Stimulated activated CD4-positive, alpha-beta T cell treated with anti-CD3 and anti-CD28 coated beads, Interleukin-1b, Interleukin-23, amount 100 ng/mL, for 4 hours (primary cell): ENCODE results near the gene CSNK1G2.

Experiments
- DNase-seq, 2 donors: peaks; one replicate each; pipeline ENCODE4 v3.0.0-alpha.2; 2020; ENCODE audit warnings: low read depth in 2 of 2

Gene CSNK1G2

DNA sequence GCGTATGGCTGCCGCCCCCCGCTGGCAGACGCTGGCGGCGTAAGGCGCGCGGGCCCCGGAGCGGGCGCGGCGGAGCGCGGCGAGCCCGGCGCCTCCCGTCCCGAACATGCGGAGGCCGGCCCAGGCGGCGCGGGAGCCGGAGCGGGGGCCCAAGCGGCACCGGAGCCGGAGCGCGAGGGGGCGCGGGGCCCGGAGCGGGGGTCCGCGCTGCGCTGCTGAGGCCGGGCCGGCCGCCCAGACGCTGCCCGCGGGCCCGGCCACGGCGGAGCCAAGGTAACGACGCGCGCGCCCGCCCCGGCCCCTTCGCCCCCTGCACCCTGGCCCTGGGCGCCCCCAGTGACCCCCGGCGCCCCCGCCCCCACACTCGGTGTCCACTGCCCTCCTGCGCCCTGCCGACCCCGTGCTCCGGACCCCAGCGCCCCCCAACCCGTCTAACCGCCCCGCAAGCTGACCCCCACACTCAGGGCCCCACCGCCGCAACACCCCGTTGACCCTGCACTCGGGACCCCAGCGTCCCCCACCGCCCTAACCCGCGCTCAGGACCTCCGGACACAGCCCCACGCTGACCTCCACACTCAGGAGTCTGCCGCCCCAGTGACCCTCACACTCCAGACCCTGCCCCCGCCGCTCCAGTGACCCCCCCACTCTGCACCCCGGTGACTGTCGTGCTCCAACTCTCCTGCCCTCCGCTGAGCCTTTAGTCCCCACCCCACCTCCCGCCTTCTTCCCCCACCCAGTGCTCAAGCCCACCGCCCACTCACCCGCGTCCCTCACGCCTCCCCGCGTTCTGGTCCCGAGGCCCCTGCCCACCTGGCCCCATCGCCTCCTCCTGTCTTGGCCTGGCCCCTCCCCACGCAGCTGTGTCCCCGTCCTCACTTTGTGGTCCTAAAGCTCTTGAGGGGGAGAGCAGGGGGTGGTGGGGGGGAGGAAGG lies at the start of gene CSNK1G2:
Gene CSNK1G2, plus strand, starts transcription at position 27 of the 932 bp plus-strand sequence. CDS start 28,601 bp downstream, outside the sequence.
- DNase-seq: peak in 1 of 2 donors; percentile 24

DNA sequence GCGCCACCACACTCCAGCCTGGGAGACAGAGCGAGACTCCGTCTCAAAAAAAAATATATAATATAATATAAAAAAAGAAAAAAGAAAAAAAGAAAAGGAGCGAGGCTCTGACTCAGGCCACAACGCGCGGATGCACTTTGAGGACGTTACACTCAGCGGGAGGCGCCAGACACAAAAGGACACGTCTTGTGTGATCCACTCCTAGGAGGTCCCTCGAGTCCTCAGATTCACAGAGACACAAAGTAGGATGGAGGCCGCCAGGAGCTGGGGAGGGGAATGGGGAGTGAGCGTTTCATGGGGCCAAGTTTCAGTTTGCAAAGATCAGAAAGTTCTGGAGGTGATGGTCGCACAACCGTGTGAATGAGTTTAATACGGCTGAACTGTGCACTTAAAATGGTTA lies 47.2 kb upstream of the CSNK1G2 start:
- DNase-seq: no peak

DNA sequence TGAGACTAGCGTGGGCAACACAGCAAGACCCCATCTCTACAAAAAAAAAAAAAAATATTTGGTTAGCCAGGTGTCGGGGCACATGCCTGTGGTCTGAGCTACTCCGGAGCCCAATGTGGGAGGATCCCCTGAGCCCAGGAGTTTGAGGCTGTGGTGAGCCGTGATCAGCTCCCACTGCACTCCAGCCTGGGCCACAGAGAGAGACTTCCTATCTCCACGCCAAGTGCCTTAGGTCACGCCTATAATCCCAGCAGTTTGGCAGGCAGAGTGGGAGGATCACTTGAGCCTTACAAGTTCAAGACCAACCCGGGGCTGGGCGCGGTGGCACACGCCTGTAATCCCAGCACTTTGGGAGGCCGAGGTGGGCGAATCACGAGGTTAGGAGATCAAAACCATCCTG lies 44.5 kb upstream of the CSNK1G2 start:
- DNase-seq: no peak

DNA sequence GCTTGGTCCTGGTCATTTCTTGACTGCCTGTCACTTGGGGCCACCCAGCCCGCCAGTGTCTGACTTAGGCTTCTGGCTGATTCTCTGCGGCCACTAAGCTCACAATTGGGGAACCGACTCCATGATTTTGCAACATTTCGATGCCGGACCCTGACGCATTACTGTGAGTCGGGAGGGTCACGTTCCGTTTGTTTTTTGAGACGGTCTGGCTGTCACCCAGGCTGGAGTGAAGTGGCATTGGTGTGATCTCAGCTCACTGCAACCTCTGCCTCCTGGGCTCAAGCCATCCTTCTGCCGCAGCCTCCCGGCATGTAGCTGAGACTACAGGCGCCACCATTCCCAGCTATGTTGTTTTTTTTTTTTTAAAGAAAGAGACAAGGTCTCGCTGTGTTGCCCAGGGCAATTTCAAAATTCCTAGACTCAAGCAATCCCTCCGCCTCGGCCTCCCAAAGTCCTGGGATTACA lies 39.0 kb upstream of the CSNK1G2 start:
- no peak for DNase-seq

DNA sequence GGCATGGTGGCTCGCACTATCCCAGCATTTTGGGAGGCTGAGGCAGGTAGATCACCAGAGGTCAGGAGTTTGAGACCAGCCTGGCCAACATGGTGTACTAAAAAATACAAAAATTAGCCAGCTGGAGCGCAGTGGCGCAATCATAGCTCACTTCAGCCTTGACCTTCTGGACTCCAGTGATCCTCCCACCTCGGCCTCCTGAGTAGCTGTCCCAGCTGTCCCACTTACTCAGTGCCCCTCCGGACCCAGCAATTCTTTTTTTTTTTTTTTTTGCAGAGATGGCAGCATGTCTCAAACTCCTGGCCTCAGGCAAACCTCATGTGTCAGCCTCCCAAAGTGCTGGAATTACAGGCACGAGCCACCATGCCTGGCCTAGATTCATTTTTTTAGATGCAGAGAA lies 38.0 kb upstream of the CSNK1G2 start:
- no peak for DNase-seq

DNA sequence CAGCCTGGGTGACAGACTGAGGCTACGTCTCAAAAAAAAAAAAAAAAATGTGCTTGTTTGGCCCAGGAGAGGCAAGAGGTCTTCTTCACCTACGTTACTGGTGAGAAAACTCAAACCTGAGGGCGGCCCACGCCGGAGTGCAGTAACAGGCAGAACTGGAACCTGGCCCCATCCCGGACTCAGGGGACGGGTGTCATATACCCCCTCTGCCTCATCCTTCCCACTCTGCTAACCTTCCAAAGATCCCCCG lies 36.2 kb upstream of the CSNK1G2 start:
- no peak for DNase-seq

DNA sequence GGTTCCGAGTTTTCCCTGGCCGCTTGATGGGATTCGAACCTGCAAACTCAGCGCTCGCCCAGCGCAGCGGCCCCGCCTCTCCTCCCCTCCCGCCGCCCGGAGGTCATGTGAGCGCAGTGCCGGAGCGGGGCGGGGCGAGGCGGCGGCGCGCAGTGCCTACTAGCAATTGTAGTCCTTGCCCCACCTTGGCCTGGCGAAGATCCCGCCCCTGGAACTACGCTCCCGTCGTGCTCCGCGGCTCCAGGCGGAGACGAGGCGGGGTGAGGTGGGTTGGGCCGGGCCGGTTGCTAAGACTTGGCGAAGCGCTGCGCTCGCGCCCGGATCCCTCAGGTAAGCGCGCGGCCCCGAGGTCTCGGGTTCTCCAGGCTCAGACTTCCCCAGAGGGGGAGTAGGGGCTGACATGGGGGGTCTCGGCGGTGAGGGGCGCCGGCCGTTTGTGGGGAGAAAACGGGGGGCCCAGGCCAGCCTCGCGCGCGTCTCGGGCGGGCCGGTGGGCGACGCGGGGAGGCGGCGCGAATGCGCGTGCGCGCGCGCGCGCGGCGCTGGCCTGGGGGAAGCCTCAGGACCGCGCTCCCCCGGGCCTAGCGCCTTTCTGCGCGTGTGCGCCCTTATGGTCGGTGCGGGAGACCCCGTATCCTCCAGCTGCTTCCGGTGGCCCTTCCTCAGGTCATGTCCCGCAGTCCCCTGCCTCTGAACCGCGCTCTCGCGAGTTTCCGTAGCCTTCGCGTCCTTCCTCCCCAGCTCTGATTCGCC lies 35.7 kb upstream of the CSNK1G2 start, which contains the start of the genes ADAT3 and SCAMP4:
Gene ADAT3, plus strand, starts transcription at position 290 of the 753 bp plus-strand sequence. CDS start 6,649 bp downstream, outside the sequence.
Gene SCAMP4, plus strand, starts transcription at position 290 of the 753 bp plus-strand sequence. CDS start 9,621 bp downstream, outside the sequence.
- DNase-seq: peak; percentile 96 to 98

DNA sequence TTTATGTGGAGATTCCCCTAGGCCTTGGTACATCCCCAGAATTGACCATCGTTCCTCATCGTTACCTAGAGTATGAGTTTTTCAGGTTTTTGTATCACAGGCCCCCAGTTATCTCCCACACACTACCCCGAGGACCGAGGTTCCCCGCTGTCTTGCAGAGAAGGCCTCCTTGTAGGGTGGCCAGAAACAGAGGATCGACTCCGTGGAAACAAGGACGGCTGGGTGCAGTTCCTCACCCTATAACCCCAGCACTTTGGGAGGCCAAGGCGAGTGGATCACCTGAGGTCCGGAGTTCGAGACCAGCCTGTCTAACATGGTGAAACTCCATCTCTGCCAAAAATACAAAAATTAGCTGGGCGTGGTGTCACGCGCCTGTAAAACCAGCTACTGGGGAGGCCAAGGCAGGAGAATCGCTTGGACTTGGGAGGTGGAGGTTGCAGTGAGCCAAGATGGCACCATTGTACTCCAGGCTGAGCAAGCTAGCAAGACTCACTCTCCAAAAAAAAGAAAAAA lies 35.1 kb upstream of the CSNK1G2 start:
- no peak for DNase-seq

DNA sequence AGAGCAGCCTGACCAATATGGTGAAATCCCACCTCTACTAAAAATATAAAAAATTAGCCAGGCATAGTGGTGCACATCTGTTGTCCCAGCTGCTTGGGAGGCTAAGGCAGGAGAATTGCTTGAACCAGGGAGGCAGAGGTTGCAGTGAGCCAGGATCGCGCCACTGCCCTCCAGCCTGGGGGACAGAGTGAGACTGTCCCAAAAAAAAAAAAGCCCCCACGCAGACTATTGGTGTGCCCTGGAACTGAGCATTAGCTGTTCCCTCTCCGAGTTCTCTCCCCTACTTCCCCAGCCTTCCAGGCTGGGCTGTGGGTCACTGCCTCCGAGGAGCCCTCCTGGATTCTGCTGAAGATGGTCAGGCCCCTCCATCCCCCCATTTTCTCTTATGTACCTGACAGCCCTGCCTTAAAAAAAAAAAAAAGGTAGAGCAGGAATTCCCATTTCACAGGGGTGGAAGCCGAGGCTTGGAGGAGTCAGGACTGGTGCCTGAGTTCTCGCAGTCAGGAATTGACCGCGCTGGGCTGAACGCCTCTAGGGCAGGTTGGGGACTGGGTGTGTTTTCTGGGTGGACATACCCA lies 33.9 kb upstream of the CSNK1G2 start:
- no peak for DNase-seq

DNA sequence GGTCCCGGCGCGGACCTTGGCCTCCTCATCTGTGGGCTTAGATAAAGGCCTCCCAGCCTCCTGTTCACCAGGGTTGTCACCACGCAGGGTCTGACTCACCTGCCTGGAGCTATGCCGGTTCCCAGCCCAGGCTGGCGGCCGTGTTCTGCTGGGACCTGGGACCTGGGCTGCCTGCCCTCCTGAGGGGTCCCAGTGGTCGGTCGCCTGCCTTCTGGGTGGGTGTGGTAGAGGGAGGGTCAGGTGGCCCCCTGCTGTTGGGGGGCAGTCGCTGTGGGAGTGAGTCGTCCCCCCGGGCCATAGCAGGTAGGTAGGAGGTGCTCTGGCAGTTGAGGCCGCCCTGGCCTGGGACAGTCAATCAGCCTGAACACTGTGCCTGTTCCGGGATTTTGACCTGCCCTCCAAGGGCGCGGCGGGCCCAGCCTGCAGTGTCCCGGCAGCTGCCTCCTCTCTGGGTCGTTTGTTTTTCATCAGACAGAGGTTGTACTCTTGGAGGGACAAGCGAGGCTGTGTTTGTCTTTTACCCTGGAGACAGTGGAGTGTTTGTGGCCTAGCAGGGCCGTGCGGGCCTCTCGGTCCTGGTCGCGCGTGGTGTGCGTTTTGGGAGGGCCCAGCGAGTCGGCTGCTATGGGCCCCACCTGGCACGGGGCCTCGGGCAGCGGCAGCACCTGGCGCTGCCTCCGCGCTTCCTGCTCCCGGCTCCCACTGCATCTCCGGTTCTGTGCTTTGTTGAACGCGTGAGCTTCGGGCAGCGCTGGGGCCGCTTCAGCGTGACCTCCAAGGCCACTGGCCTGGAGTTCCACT lies 33.2 kb upstream of the CSNK1G2 start:
- DNase-seq: no peak

DNA sequence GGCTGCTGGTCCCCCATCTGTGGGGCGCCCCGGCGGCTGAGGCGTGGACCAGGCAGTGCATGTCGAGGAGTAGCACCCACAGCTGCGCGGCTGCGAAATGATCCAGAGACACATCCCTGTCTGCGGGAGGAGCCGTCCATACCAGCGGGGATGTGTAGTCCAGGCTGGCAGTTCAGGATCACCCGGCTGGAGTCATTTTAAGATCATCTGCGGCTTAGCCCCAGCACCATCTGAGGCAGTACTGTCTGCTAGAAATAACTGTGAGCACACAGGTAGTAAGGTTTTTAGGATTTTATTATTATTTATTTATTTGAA lies 32.7 kb upstream of the CSNK1G2 start:
- DNase-seq: no peak

DNA sequence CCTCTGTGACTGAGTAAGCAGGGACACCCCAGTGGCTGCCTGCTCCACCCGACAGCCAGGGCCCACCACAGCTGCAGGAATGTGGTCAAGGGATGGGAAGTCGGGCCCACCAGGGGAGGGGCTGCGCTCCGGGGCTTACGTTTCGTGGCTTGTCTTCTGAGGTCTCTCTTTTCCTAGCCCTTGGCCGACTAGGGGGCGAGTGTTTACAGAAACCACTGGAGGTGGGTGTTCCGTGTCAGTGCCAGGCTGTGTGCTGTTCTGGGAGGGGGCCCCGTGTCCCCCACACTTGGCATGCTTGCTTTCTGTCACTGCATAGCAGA lies 31.3 kb upstream of the CSNK1G2 start:
- no peak for DNase-seq

DNA sequence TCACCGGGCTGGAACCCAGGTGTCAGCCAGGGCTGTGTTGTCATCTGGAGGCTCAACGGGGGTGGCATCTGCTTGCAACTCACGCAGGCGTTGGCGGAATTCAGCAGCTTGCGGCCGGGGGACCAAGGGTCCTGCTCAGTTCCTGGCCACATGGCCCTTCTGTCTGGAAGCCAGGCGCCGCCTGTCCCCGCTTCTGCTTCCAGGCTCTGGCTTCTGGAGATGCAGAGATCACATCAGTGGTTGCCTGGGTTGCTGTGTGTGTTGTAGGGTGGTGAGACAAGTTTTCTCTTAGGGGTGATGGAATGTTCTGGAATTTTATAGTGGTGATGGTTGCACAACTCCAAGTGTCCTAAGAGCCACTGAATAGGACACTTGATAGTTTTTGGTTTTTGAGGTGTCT lies 30.8 kb upstream of the CSNK1G2 start:
- no peak for DNase-seq

DNA sequence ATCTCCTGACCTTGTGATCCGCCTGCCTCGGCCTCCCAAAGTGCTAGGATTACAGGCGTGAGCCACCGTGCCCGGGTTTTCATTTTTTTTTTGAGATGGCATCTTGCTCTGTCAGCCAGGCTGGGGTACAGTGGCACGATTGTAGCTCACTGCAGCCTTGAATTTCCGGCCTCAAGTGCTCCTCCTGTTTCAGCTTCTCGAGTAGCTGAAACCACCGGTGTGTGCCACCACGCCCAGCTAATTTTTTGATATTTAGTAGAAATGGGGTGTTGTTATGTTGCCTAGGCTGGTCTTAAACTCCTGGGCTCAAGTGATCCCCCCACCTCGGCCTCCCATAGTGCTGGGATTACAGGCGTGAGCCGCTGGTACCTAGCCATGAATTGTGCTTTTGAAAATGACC lies 29.9 kb upstream of the CSNK1G2 start:
- DNase-seq: no peak

DNA sequence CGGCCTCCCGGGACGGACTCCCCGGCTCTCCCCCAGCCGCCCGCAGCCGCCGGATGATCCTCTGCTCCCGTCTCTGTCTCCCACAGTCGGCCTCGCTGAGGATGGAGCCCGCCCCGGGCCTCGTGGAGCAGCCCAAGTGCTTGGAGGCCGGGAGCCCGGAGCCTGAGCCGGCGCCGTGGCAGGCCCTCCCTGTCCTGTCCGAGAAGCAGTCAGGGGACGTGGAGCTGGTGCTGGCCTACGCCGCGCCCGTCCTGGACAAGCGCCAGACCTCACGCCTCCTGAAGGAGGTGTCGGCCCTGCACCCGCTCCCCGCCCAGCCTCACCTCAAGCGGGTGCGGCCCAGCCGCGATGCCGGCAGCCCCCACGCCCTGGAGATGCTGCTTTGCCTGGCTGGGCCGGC lies 29.0 kb upstream of the CSNK1G2 start:
- no peak for DNase-seq

DNA sequence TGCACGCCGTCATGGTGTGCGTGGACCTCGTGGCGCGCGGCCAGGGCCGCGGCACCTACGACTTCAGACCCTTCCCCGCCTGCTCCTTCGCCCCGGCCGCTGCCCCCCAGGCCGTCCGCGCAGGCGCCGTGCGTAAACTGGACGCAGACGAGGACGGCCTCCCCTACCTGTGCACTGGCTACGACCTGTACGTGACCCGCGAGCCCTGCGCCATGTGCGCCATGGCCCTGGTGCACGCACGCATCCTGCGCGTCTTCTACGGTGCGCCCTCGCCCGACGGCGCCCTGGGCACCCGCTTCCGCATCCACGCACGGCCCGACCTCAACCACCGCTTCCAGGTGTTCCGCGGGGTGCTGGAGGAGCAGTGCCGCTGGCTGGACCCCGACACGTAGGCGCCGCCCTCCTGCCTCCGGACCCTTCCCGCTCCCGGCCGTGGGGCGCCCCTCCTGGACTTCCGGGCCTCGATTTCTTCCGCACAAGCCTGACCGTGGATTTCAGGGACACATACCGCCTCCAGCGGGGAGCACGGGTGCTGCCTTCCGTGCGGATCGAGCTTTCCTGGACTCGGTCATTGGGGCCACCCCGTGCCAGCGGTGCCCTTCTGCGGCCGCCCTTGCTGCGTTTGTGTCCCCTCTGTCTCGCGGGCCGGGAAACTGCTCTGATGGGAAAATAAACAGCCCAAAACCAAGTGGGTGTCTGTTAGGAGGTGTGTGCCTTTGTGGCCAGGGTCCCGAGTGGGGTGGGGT lies 28.0 kb upstream of the CSNK1G2 start:
- DNase-seq: no peak

DNA sequence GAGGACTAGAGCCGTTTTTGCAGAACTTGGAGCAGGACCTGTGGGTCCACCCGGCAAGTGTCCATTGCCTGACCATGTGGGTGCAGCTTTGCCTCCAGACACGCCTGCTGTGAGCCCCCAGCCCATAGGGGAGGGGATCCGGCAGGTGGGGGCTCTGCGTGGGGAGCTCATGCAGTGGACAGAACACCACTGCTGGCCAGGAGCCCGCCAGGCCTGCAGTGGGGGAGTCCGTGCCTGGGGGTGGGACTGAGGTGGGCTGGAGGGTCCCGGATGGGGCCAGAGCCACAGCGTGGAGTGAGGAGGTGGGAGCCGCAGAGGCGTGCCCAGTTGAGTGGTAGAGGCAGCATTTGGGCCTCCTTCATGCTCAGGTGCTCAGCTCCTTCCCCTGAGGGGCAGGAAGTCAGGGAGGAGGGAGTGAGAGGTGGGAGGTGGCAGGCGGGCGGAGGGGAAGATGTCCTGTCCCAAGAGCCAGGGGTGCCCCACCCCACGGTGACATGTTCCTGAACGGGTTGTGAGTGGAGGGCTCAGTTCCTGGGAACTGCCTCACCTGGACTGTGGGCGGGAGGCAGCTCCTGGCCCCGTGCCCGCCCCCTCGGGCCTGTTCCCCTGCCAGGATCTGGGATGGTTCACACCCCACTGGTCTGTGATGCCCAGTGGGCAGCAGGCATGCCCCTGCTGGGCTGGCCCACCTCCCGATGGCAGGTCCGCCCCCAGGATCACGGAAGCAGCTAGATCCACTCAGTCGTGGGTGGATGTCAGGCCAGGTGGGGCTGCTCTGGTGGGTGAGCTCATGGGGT lies 27.0 kb upstream of the CSNK1G2 start:
- DNase-seq: no peak

DNA sequence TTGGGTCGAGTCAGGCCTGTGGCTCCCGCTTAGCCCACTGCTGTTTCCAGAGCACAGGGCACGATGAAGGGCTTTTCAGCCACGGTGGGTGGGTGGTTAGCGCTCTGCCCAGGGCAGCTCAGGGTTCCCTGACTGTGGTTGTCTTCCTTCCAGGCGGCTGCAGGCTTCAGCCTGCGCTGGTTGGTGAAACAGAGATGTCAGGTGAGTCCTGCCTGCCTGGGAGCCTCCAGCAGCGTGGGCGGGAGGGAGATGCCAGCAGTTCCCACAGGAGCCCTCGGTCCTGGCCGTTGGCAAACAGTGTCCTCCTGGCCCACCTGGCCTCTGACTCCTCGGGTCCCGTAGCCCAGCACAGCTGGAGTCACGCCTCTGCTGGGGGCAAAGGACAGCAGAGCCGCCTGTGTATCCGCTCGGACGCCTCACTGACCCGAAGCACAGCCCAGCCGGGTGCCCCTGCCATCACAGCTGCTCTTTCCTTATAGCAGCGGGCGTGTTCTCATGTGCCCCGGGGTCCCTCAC lies 26.1 kb upstream of the CSNK1G2 start:
- no peak for DNase-seq

DNA sequence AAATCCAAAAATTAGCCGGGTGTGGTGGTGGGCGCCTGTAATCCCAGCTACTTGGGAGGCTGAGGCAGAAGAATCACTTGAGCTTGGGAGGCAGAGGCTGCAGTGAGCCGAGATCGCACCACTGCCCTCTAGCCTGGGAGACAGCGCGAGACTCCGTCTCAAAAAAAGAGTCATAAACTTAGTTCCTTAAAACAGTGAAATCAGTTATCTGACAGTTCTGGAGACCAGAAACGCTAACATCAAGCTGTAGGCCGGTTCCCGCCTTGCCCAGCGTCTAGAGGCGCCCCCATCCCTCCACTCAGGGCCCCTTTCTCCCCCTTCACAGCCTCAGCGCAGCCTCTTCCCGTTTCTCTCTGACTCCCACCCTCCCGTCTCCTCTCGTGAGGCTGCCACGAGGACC lies 23.8 kb upstream of the CSNK1G2 start:
- DNase-seq: no peak

DNA sequence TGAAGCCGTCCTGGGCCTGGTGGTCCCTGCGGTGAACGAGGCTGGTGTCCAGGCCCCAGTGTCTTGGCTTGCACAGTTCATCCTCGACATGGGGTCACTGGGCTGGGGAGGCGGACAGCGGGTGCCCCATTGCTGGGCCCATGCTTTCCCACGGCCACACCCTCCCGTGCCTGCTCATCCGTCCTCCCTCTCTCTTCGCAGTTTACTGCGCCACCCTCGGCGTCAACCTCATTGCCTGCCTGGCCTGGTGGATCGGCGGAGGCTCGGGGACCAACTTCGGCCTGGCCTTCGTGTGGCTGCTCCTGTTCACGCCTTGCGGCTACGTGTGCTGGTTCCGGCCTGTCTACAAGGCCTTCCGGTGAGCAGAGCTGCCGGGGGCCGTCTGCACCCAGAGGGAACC lies 23.0 kb upstream of the CSNK1G2 start:
- no peak for DNase-seq
